ENCODE results near the gene CDH9.

DNA sequence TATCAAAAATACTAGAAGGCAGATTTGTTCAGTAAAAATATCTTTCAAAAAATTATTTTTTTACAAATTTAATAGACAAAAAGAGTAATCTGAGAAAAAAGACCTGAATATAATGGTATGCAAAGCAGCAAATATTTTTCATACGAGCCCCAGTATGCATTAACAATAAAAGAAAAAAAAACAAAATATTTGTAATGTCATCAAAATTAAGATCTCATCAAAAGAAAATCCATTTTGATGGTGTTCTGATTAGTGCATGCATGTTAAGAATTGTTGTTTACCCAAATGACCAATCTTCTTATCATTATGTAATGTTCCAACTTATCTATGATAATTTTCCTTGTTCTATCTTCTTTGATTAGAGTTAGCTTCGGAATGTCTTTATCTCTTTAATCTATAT lies 106.1 kb downstream of the CDH9 start:
- TF ChIP-seq, protein P1, sequence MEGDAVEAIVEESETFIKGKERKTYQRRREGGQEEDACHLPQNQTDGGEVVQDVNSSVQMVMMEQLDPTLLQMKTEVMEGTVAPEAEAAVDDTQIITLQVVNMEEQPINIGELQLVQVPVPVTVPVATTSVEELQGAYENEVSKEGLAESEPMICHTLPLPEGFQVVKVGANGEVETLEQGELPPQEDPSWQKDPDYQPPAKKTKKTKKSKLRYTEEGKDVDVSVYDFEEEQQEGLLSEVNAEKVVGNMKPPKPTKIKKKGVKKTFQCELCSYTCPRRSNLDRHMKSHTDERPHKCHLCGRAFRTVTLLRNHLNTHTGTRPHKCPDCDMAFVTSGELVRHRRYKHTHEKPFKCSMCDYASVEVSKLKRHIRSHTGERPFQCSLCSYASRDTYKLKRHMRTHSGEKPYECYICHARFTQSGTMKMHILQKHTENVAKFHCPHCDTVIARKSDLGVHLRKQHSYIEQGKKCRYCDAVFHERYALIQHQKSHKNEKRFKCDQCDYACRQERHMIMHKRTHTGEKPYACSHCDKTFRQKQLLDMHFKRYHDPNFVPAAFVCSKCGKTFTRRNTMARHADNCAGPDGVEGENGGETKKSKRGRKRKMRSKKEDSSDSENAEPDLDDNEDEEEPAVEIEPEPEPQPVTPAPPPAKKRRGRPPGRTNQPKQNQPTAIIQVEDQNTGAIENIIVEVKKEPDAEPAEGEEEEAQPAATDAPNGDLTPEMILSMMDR (tag by site-specific recombination; IDR thresholded peaks at IDR 0.05), result no peak
- TF ChIP-seq ZNF274 (IDR thresholded peaks at IDR 0.05; ENCODE audit: low read length) (no peak), ZNF274 (tag by site-specific recombination; IDR thresholded peaks at IDR 0.05; ENCODE audit: borderline replicate concordance) (no peak), ZNF10 (tag by site-specific recombination; IDR thresholded peaks at IDR 0.05) (no peak), ZEB2 (tag by site-specific recombination; IDR thresholded peaks at IDR 0.05) (no peak), ZFP69B (tag by site-specific recombination; IDR thresholded peaks at IDR 0.05) (no peak)

Measured in HEK293 (cell line).